Measurements from ENCODE around the gene CDS1. TPM values are rescaled to one million over a fixed set of nuclear protein-coding genes. Genes with fewer than 3 reads are reported as not detected.
A peak's percentile ranks its signal among the peaks of the same experiment; 100 is the strongest.

CDS1 gene
- total and polyA plus RNA-seq, 2 of the 8 experiments (the other 6 are each of a cell fraction or from before 2014, with no cell fraction given) = 8.7 to 13.9 TPM

- TF ChIP-seq CHD7 (IDR thresholded peaks at IDR 0.05; ENCODE audit: insufficient replicate concordance, low read length) (peak; percentile 43), RAD21 (IDR thresholded peaks at IDR 0.05 in 1 of 2, conservative IDR thresholded peaks at IDR 0.05 in 1 of 2; ENCODE audit: low read depth in 2 of 2, low read length in 2 of 2) (peak; percentile 31 to 39; a peak in 3 of 4 replicates), YY1 (IDR thresholded peaks at IDR 0.05; ENCODE audit: low read depth, low read length) (peak; percentile 84)
- TF ChIP-seq, protein P1, sequence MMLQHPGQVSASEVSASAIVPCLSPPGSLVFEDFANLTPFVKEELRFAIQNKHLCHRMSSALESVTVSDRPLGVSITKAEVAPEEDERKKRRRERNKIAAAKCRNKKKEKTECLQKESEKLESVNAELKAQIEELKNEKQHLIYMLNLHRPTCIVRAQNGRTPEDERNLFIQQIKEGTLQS (IDR thresholded peaks at IDR 0.05; ENCODE audit: insufficient read depth, low read depth, low read length) = no peak
Observed at GRCh38 chr4:84647312-84647884, 64.5 kb downstream of the CDS1 start (continued).

Data from H1 (cell line).